Neural progenitor cell (in vitro differentiated cells): Measurements from ENCODE around the gene SLC35D2. TPM values are rescaled to one million over a fixed set of nuclear protein-coding genes. Genes with fewer than 3 reads are reported as not detected.
"Not testable (repeated sequence)": the region's sequence is repeated elsewhere in the genome, so short reads cannot be mapped to it uniquely, and the experiment has no call there.

Experiments used
- DNase-seq: peaks from one replicate; pipeline ENCODE4 v3.0.0-alpha.2; 2016; ENCODE audit warnings: low spot score
- H2AFZ ChIP-seq: fragments of 200-600 bp; sonication (generic); replicated peaks from 2 replicates; pipeline ENCODE4 v1.6.1; 2016; ENCODE audit warnings: antibody characterized with exemption
- H3F3A ChIP-seq: fragments of 200-600 bp; sonication (generic); 2 replicates; pipeline ENCODE4 v1.6.1; 2016; ENCODE audit warnings: antibody characterized with exemption, low read depth
- H3K27ac ChIP-seq: fragments of 200-600 bp; sonication (generic); 2 replicates; pipeline ENCODE4 v1.5.1; 2016; ENCODE audit warnings: mild to moderate bottlenecking
- H3K27me3 ChIP-seq: fragments of 200-600 bp; sonication (generic); 2 replicates; pipeline ENCODE4 v1.6.1; 2016; ENCODE audit warnings: mild to moderate bottlenecking, moderate library complexity
- H3K36me3 ChIP-seq: fragments of 200-600 bp; sonication (generic); 2 replicates; pipeline ENCODE4 v1.5.1; 2016
- H3K4me1 ChIP-seq: fragments of 200-600 bp; sonication (generic); 2 replicates; pipeline ENCODE4 v1.6.1; 2016; ENCODE audit warnings: mixed run types
- H3K4me2 ChIP-seq: fragments of 200-600 bp; sonication (generic); 2 replicates; pipeline ENCODE4 v1.6.1; 2016
- H3K4me3 ChIP-seq: fragments of 200-600 bp; sonication (generic); 2 replicates; pipeline ENCODE4 v1.5.1; 2016
- H3K79me2 ChIP-seq: fragments of 200-600 bp; sonication (generic); 2 replicates; pipeline ENCODE4 v1.6.1; 2016; ENCODE audit warnings: low read depth
- H3K9ac ChIP-seq: fragments of 200-600 bp; sonication (generic); 2 replicates; pipeline ENCODE4 v1.6.1; 2016
- H3K9me3 ChIP-seq: fragments of 200-600 bp; sonication (generic); 2 replicates; pipeline ENCODE4 v1.5.1; 2016; ENCODE audit warnings: low read depth
- H4K20me1 ChIP-seq: fragments of 200-600 bp; sonication (generic); 2 replicates; pipeline ENCODE4 v1.6.1; 2016; ENCODE audit warnings: low read depth
- H3K27ac Mint-ChIP-seq: 3 replicates; pipeline ENCODE4 v1.8.0; 2021; ENCODE audit warnings: mixed read lengths
- H3K27me3 Mint-ChIP-seq: 2 replicates; pipeline ENCODE4 v1.8.0; 2022; ENCODE audit warnings: low read depth, mild to moderate bottlenecking, inconsistent platforms, moderate library complexity, mixed read lengths; ENCODE audit not compliant: insufficient read depth
- H3K36me3 Mint-ChIP-seq: 3 replicates; pipeline ENCODE4 v1.8.0; 2021; ENCODE audit warnings: mixed read lengths
- H3K4me1 Mint-ChIP-seq: 3 replicates; pipeline ENCODE4 v1.8.0; 2021; ENCODE audit warnings: mixed read lengths
- H3K4me3 Mint-ChIP-seq: 3 replicates; pipeline ENCODE4 v1.8.0; 2021; ENCODE audit warnings: mild to moderate bottlenecking, moderate library complexity, mixed read lengths
- H3K9me3 Mint-ChIP-seq: 3 replicates; pipeline ENCODE4 v1.8.0; 2020; ENCODE audit warnings: mixed read lengths
- EZH2 ChIP-seq: fragments of 200-600 bp; sonication (generic); IDR thresholded peaks from 2 replicates; pipeline ENCODE4 v1.6.1; 2017; ENCODE audit warnings: antibody characterized with exemption, mild to moderate bottlenecking, moderate library complexity
- EZH2phosphoT487 ChIP-seq: fragments of 200-600 bp; sonication (generic); IDR thresholded peaks from 2 replicates; pipeline ENCODE4 v1.6.1; 2017; ENCODE audit warnings: antibody characterized with exemption
- total RNA-seq: library from RNA; depleted of rRNA; stranded (reverse); fragments of >200 nt; gene quantifications from 2 replicates; pipeline ENCODE4 v1.2.3, GENCODE V29; 2015; ENCODE audit warnings: low replicate concordance
- TF ChIP-seq, protein P1 (sequence below): fragments of 200-600 bp; sonication (generic); IDR thresholded peaks from 2 replicates; pipeline ENCODE4 v1.5.1; 2017; ENCODE audit warnings: antibody characterized with exemption, mild to moderate bottlenecking

The SLC35D2 gene
- total RNA-seq, 1 donor from 2014 or later = 30.1 TPM

DNA sequence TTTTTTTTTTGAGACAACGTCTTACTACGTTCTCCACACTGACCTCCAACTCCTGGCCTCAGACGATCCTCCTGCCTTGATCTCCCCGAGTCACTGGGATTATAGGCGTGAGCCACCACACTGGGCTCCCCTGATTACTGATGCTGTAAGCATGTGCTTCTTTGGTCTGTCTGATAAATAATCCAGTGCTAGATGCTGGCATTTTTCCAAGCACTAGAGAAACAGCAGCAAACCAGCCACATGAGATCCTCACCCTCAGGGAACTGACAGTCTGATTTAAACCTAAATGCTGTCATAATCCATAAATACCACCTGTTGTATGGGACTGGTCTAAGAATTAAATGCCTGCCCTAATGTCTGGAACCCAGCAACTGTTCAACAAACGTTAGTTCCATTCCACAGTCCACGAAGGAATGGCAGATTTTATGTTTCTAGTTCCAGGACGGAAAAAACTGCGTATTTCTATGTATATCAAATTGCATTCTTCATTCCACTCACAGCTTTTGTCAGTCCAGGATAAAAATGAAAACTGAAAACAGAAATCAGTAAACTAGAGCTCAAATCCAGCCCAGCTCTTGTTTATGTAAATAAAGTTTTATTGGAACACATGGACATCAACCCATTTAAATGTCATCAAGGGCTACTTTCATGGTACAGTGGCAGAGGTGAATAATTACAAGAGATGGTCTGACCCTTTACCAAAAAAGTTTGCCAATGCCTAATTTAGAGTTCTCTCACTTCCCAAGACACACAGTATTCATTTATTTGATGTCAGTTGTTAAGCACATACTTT lies 20.1 kb downstream of the SLC35D2 start:
- H3K36me3 Mint-ChIP-seq = peaks cover 10% of the 10 kb centered on the region
- Histone ChIP-seq H3K9me3 (no peaks in the 10 kb centered on the region), H3K36me3 (no peaks in the 10 kb centered on the region), H2AFZ (no peak overlapping the region), H3K4me3 (no peak overlapping the region), H3K27ac (no peak overlapping the region), H3K27me3 (no peaks in the 10 kb centered on the region), H3F3A (no peaks in the 10 kb centered on the region), H3K4me2 (no peak overlapping the region), H3K4me1 (no peaks in the 10 kb centered on the region), H4K20me1 (no peaks in the 10 kb centered on the region), H3K9ac (no peak overlapping the region), H3K79me2 (no peaks in the 10 kb centered on the region)
- no peaks in the 10 kb centered on the region for H3K27me3 Mint-ChIP-seq
- H3K27ac Mint-ChIP-seq = no peak overlapping the region
- TF ChIP-seq EZH2phosphoT487 (no peak), EZH2 (no peak)
- TF ChIP-seq, protein P1, sequence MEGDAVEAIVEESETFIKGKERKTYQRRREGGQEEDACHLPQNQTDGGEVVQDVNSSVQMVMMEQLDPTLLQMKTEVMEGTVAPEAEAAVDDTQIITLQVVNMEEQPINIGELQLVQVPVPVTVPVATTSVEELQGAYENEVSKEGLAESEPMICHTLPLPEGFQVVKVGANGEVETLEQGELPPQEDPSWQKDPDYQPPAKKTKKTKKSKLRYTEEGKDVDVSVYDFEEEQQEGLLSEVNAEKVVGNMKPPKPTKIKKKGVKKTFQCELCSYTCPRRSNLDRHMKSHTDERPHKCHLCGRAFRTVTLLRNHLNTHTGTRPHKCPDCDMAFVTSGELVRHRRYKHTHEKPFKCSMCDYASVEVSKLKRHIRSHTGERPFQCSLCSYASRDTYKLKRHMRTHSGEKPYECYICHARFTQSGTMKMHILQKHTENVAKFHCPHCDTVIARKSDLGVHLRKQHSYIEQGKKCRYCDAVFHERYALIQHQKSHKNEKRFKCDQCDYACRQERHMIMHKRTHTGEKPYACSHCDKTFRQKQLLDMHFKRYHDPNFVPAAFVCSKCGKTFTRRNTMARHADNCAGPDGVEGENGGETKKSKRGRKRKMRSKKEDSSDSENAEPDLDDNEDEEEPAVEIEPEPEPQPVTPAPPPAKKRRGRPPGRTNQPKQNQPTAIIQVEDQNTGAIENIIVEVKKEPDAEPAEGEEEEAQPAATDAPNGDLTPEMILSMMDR = no peak
- DNase-seq = no peak
- no peaks in the 10 kb centered on the region for H3K4me1 Mint-ChIP-seq
- H3K9me3 Mint-ChIP-seq = no peaks in the 10 kb centered on the region
- H3K4me3 Mint-ChIP-seq = no peak overlapping the region

DNA sequence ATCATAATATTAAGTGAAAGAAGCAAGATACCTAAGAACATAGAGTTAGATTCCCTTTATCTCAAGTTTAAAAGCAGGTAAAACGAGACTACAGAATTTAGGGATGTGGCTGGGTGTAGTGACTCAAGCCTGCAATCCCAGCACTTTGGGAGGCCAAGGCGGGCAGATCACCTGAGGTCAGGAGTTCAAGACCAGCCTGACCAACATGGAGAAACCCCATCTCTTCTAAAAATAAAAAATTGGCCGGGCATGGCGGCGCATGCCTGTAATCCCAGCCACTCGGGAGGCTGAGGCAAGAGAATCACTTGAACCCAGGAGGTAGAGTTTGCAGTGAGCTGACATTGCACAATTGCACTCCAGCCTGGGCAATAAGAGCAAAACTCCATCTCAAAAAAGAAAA lies 21.4 kb downstream of the SLC35D2 start:
- H4K20me1 ChIP-seq, H3K36me3 ChIP-seq, H3K27me3 ChIP-seq, DNase-seq, H3K9ac ChIP-seq, H3K27ac ChIP-seq, H3K9me3 Mint-ChIP-seq, H3K4me1 ChIP-seq, H3K79me2 ChIP-seq, H3K4me3 ChIP-seq, H3K27ac Mint-ChIP-seq, H3K27me3 Mint-ChIP-seq, H3F3A ChIP-seq, H3K4me3 Mint-ChIP-seq, H2AFZ ChIP-seq, H3K4me2 ChIP-seq, H3K4me1 Mint-ChIP-seq, H3K9me3 ChIP-seq: not testable (repeated sequence)
- peaks cover 10% of the 10 kb centered on the region for H3K36me3 Mint-ChIP-seq

DNA sequence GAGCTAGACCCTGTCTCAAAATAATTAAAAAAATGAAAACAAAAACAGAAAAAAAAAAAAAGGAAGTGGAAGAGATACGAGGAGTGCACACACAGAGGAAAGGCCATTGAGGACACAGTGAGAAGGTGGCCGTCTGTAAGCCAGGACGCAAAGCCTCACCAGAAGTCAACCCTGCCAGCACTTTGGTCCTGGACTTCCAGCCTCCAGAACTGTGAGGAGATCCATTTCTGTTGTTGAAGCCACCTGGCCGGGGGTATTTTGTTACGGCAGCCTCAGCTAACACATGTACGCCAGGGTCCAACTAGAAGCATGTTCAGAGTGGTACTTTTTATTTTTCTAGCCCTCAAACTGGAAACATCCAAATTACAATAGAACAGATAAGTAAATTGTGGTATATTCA lies 21.8 kb downstream of the SLC35D2 start:
- Mint-ChIP-seq H3K9me3 (no peaks in the 10 kb centered on the region), H3K27me3 (no peaks in the 10 kb centered on the region), H3K4me3 (no peak overlapping the region), H3K27ac (no peak overlapping the region), H3K4me1 (no peaks in the 10 kb centered on the region), H3K36me3 (peaks cover 10% of the 10 kb centered on the region)
- DNase-seq = no peak
- H3K36me3 ChIP-seq = no peaks in the 10 kb centered on the region
- H3K4me2 ChIP-seq = no peak overlapping the region
- no peaks in the 10 kb centered on the region for H3K79me2 ChIP-seq
- no peak overlapping the region for H3K9ac ChIP-seq
- H3K27ac ChIP-seq = no peak overlapping the region
- no peaks in the 10 kb centered on the region for H3K27me3 ChIP-seq
- no peaks in the 10 kb centered on the region for H3K9me3 ChIP-seq
- H3F3A ChIP-seq = no peaks in the 10 kb centered on the region
- H3K4me1 ChIP-seq = no peaks in the 10 kb centered on the region
- no peaks in the 10 kb centered on the region for H4K20me1 ChIP-seq
- no peak for TF ChIP-seq EZH2phosphoT487
- TF ChIP-seq EZH2 = no peak
- TF ChIP-seq, protein P1 = no peak
- H2AFZ ChIP-seq = no peak overlapping the region
- H3K4me3 ChIP-seq = no peak overlapping the region

DNA sequence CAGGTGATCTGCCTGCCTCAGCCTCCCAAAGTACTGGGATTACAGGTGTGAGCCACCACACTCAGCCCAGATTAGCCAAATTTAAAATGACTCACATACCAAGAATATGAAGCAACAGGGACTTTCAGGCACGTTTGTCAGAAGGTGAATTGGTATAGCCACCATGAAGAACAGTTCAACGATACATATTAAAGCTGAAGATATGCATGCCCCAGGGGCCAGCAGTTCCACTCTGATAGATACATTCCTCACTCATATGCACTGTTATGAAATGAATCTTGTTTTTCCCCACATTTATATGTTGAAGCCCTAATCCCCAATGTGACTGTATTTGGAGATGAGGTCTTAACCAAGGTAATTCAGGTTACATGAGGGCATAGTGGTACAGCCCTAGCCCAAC lies 22.5 kb downstream of the SLC35D2 start:
- H3K27me3 ChIP-seq = no peaks in the 10 kb centered on the region
- no peaks in the 10 kb centered on the region for H3K9me3 ChIP-seq
- Mint-ChIP-seq H3K4me1 (no peaks in the 10 kb centered on the region), H3K27me3 (no peaks in the 10 kb centered on the region), H3K27ac (no peak overlapping the region), H3K4me3 (no peak overlapping the region), H3K9me3 (no peaks in the 10 kb centered on the region), H3K36me3 (peaks cover 10% of the 10 kb centered on the region)
- no peak overlapping the region for H2AFZ ChIP-seq
- no peaks in the 10 kb centered on the region for H3K79me2 ChIP-seq
- TF ChIP-seq EZH2phosphoT487 (no peak), EZH2 (no peak)
- TF ChIP-seq, protein P1 = no peak
- H3K4me3 ChIP-seq = no peak overlapping the region
- no peak overlapping the region for H3K27ac ChIP-seq
- no peak overlapping the region for H3K4me2 ChIP-seq
- no peaks in the 10 kb centered on the region for H4K20me1 ChIP-seq
- H3F3A ChIP-seq = no peaks in the 10 kb centered on the region
- no peaks in the 10 kb centered on the region for H3K4me1 ChIP-seq
- no peak overlapping the region for H3K9ac ChIP-seq
- DNase-seq = no peak
- no peaks in the 10 kb centered on the region for H3K36me3 ChIP-seq

DNA sequence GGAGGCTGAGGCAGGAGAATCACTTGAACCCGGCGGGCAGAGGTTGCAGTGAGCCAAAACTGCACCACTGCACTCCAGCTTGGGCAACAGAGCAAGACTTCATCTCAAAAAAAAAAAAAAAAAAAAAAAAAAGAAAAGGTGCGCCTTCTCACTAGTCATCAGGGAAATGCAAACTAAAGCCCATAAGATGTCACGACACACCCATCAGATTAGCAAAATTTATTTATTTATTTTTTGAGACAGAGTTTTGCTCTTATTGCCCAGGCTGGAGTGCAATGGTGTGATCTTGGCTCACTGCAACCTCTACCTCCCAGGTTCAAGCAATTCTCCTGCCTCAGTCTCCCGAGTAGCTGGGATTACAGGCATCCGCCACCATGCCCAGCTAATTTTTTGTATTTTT lies 23.0 kb downstream of the SLC35D2 start:
- not testable (repeated sequence) for H3K4me1 Mint-ChIP-seq, H3K27ac Mint-ChIP-seq, H3K36me3 ChIP-seq, H3K27me3 Mint-ChIP-seq, H3K27me3 ChIP-seq, H3K9ac ChIP-seq, H3K4me2 ChIP-seq, DNase-seq, H3K4me3 ChIP-seq, H3K79me2 ChIP-seq, H3K9me3 ChIP-seq, H3K27ac ChIP-seq, H3K4me3 Mint-ChIP-seq, H3K9me3 Mint-ChIP-seq, H4K20me1 ChIP-seq, H3F3A ChIP-seq, H3K4me1 ChIP-seq, H2AFZ ChIP-seq
- peaks cover 10% of the 10 kb centered on the region for H3K36me3 Mint-ChIP-seq
